GM18499 (cell line): Measurements from ENCODE around the gene POSTN.

Experiments
- ATAC-seq: cut with Tn5 transposase; IDR thresholded peaks from one replicate; pipeline ENCODE4 v1.9.1; 2021; ENCODE audit warnings: moderate number of reproducible peaks; ENCODE audit not compliant: insufficient read depth, unreplicated experiment

POSTN gene

GRCh38 chr13:37598597-37598996 lies at the start of gene POSTN:
Gene POSTN, minus strand, starts transcription at chr13:37598768. Its CDS starts 42 bp downstream, at chr13:37598726.
- no peak for ATAC-seq

GRCh38 chr13:37647031-37647650 lies 48.6 kb upstream of the POSTN start:
- ATAC-seq: no peak

- ATAC-seq: no peak
Observed at GRCh38 chr13:37646531-37646930, 48.0 kb upstream of the POSTN start.

- ATAC-seq: no peak
Observed at GRCh38 chr13:37645181-37645740, 46.7 kb upstream of the POSTN start.

- ATAC-seq: no peak
Observed at GRCh38 chr13:37641391-37641790, 42.8 kb upstream of the POSTN start.

- ATAC-seq: no peak
Observed at GRCh38 chr13:37640499-37640898, 41.9 kb upstream of the POSTN start.

- ATAC-seq: no peak
Observed at GRCh38 chr13:37636701-37637100, 38.1 kb upstream of the POSTN start.

- ATAC-seq: no peak
Observed at GRCh38 chr13:37632294-37632693, 33.7 kb upstream of the POSTN start.

- ATAC-seq: no peak
Observed at GRCh38 chr13:37627428-37627827, 28.9 kb upstream of the POSTN start.

GRCh38 chr13:37621811-37622361 lies 23.3 kb upstream of the POSTN start:
- no peak for ATAC-seq

- no peak for ATAC-seq
Observed at GRCh38 chr13:37618554-37618953, 20.0 kb upstream of the POSTN start.

- no peak for ATAC-seq
Observed at GRCh38 chr13:37617173-37617572, 18.6 kb upstream of the POSTN start.

- no peak for ATAC-seq
Observed at GRCh38 chr13:37616131-37616530, 17.6 kb upstream of the POSTN start.

GRCh38 chr13:37615276-37615675 lies 16.7 kb upstream of the POSTN start:
- ATAC-seq: no peak

GRCh38 chr13:37613638-37614037 lies 15.1 kb upstream of the POSTN start:
- ATAC-seq: no peak

GRCh38 chr13:37613236-37613635 lies 14.7 kb upstream of the POSTN start:
- no peak for ATAC-seq

- no peak for ATAC-seq
Observed at GRCh38 chr13:37608750-37609339, 10.3 kb upstream of the POSTN start.

- no peak for ATAC-seq
Observed at GRCh38 chr13:37602733-37603381, 4.3 kb upstream of the POSTN start.

GRCh38 chr13:37601648-37602440 lies 3.3 kb upstream of the POSTN start:
- no peak for ATAC-seq

GRCh38 chr13:37599519-37599918 lies 951 bp upstream of the POSTN start:
- no peak for ATAC-seq
